HT1080 (cell line): ENCODE data around the gene POLR1A. TPM values are rescaled to one million over a fixed set of nuclear protein-coding genes. Genes with fewer than 3 reads are reported as not detected.
A peak's percentile ranks its signal among the peaks of the same experiment; 100 is the strongest.

ENCODE experiments used
- DNase-seq: peaks from one replicate; pipeline ENCODE4 v3.0.0-alpha.2; 2015; ENCODE audit warnings: low read depth
- small RNA-seq: library from RNA; depleted of rRNA; stranded (forward); fragments of <200 nt; gene quantifications from one replicate; pipeline ENCODE3, GENCODE V24; 2014
- total RNA-seq: library from RNA; depleted of rRNA; stranded (reverse); fragments of >200 nt; shearing (Covaris generic); gene quantifications from 2 replicates; pipeline ENCODE4 v1.2.3, GENCODE V29; 2014; rRNA removed

The POLR1A gene
- total RNA-seq, 1 experiment from 2014 or later: 19.3 TPM

- DNase-seq: no peak
Measured at GRCh38 chr2:85981579-85982247, 124.0 kb downstream of the POLR1A start.

GRCh38 chr2:85978883-85979780 lies 126.6 kb downstream of the POLR1A start:
- DNase-seq: no peak

- no peak for DNase-seq
Measured at GRCh38 chr2:85976106-85976920, 129.4 kb downstream of the POLR1A start.

GRCh38 chr2:85975581-85975980 lies 130.1 kb downstream of the POLR1A start:
- DNase-seq: no peak

- DNase-seq: no peak
Measured at GRCh38 chr2:85974390-85974789, 131.3 kb downstream of the POLR1A start.

GRCh38 chr2:85972355-85972754 lies 133.3 kb downstream of the POLR1A start:
- DNase-seq: no peak

- DNase-seq: no peak
Measured at GRCh38 chr2:85971366-85971765, 134.3 kb downstream of the POLR1A start.

Small RNAs within 50 kb of the gene (small RNA-seq; reads per million reads assigned to genes)
- 159 reads per million, percentile 96 among the genes with 10 or more reads in this experiment for gene SNORD94

Other genes with a start within 250 kb of the POLR1A start
- 1.2 TPM in 2 replicates for gene ST3GAL5, start 216.9 kb downstream of the POLR1A start, total RNA-seq
- gene PTCD3, start 349 bp upstream of the POLR1A start, total RNA-seq: 81.9 and 84.8 TPM in 2 replicates
- 86.3 and 94.1 TPM in 2 replicates for gene IMMT, start 89.6 kb upstream of the POLR1A start, total RNA-seq
- 98.9 and 103 TPM in 2 replicates for gene MRPL35, start 93.6 kb upstream of the POLR1A start, total RNA-seq
- gene REEP1, start 231.7 kb upstream of the POLR1A start, total RNA-seq: 0.13 TPM in 1 of 2 replicates, not detected in the other